ENCODE data around the gene MFSD11.

DNA sequence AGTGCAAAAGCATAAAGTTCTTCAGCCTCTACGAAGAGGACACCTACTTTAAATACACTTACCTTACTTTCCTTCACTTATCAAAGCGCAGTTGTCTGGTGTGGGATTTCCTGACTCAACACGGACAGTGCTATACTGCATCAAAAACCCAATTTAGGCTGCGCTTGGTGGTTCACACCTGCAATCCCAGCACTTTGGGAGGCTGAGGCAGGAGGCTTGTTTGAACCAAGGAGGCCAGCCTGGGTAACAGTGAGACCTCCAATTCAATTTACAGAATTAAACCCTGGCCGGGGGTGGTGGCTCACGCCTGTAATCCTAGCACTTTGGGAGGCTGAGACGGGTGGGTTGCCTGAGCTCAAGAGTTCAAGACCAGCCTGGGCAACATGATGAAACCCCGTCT lies 15.6 kb upstream of the MFSD11 start:
- TF ChIP-seq EZH2phosphoT487 (IDR thresholded peaks at IDR 0.05; ENCODE audit: borderline replicate concordance), result no peak
- TF ChIP-seq, protein P1, sequence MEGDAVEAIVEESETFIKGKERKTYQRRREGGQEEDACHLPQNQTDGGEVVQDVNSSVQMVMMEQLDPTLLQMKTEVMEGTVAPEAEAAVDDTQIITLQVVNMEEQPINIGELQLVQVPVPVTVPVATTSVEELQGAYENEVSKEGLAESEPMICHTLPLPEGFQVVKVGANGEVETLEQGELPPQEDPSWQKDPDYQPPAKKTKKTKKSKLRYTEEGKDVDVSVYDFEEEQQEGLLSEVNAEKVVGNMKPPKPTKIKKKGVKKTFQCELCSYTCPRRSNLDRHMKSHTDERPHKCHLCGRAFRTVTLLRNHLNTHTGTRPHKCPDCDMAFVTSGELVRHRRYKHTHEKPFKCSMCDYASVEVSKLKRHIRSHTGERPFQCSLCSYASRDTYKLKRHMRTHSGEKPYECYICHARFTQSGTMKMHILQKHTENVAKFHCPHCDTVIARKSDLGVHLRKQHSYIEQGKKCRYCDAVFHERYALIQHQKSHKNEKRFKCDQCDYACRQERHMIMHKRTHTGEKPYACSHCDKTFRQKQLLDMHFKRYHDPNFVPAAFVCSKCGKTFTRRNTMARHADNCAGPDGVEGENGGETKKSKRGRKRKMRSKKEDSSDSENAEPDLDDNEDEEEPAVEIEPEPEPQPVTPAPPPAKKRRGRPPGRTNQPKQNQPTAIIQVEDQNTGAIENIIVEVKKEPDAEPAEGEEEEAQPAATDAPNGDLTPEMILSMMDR (conservative IDR thresholded peaks at IDR 0.05; ENCODE audit: low read length), result no peak

Measured in Loucy (cell line).